ENCODE data around the gene HOXA3. TPM values are rescaled to one million over a fixed set of nuclear protein-coding genes. Genes with fewer than 3 reads are reported as not detected.

Gene HOXA3
- total RNA-seq, 4 donors from 2014 or later = 6.4 to 22.6 (median 10.3) TPM

DNA sequence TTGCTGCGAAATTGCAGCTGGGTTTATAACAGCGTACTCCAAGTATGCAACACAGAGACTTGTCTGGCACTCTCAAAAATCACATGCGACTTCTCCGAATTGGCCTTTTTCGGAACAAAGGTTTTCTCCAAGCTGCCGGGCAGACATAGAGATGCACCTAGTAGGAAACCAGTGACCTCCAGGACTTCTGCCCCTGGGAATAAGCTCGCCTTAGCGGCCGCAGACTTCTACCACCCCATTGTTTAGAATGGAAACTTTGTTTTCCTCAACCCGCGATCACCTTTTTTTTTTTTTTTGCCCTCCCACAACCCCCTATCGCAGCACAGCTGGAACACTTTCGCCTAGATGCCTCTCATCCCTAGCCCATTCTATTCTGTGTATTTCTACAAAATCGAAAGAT, 26.6 kb upstream of the HOXA3 start:
- Histone ChIP-seq H3K27ac (no peak overlapping the region), H3K27me3 (peaks cover 100% of the 10 kb centered on the region), H3K4me1 (peaks cover 0 to 31% (median 7%) of the 10 kb centered on the region in 3 donors), H3K4me3 (no peak overlapping the region), H3K36me3 (no peaks in the 10 kb centered on the region), H3K9me3 (no peaks in the 10 kb centered on the region)
- WGBS, 2 donors (ENCODE audit: low coverage in 1 of 2) = 45 to 79% methylated on average over 3 to 14 of the region's 14 CpGs
- no peak for TF ChIP-seq POLR2AphosphoS5 (IDR thresholded peaks at IDR 0.05)
- TF ChIP-seq, protein P1, sequence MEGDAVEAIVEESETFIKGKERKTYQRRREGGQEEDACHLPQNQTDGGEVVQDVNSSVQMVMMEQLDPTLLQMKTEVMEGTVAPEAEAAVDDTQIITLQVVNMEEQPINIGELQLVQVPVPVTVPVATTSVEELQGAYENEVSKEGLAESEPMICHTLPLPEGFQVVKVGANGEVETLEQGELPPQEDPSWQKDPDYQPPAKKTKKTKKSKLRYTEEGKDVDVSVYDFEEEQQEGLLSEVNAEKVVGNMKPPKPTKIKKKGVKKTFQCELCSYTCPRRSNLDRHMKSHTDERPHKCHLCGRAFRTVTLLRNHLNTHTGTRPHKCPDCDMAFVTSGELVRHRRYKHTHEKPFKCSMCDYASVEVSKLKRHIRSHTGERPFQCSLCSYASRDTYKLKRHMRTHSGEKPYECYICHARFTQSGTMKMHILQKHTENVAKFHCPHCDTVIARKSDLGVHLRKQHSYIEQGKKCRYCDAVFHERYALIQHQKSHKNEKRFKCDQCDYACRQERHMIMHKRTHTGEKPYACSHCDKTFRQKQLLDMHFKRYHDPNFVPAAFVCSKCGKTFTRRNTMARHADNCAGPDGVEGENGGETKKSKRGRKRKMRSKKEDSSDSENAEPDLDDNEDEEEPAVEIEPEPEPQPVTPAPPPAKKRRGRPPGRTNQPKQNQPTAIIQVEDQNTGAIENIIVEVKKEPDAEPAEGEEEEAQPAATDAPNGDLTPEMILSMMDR (IDR thresholded peaks at IDR 0.05) = no peak
- TF ChIP-seq EP300 (IDR thresholded peaks at IDR 0.05) = no peak
- TF ChIP-seq POLR2A (IDR thresholded peaks at IDR 0.05) = no peak
- no peak for ATAC-seq

DNA sequence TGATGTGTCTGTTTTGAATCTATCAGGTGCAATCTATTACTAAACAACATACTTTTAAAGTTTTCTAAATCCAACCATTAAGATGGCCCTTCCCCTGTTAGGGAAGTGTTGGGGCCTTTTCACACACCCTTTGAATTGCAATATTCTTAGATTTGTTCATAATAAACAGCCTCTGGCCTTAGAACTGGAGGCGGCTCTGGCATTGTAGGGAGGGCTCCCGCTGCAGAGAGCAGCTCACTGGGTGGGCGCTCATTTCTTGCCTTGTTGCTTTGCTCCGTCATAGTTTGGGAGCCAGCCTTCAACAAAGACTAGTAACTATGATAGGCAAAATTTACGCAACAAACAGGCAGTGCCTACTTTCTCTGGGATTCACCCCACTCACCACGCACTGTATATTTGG, 26.0 kb upstream of the HOXA3 start:
- peaks cover 0 to 31% (median 11%) of the 10 kb centered on the region in 3 donors for H3K4me1 ChIP-seq
- TF ChIP-seq, protein P1 (IDR thresholded peaks at IDR 0.05) = no peak
- TF ChIP-seq POLR2A (IDR thresholded peaks at IDR 0.05) (no peak), EP300 (IDR thresholded peaks at IDR 0.05) (no peak), POLR2AphosphoS5 (IDR thresholded peaks at IDR 0.05) (no peak)
- H3K27ac ChIP-seq = no peak overlapping the region
- no peaks in the 10 kb centered on the region for H3K9me3 ChIP-seq
- peaks cover 100% of the 10 kb centered on the region for H3K27me3 ChIP-seq
- WGBS, 2 donors (ENCODE audit: low coverage in 1 of 2) = 76 to 100% methylated on average over 1 to 3 of the region's 6 CpGs
- no peaks in the 10 kb centered on the region for H3K36me3 ChIP-seq
- ATAC-seq = no peak
- H3K4me3 ChIP-seq = no peak overlapping the region

DNA sequence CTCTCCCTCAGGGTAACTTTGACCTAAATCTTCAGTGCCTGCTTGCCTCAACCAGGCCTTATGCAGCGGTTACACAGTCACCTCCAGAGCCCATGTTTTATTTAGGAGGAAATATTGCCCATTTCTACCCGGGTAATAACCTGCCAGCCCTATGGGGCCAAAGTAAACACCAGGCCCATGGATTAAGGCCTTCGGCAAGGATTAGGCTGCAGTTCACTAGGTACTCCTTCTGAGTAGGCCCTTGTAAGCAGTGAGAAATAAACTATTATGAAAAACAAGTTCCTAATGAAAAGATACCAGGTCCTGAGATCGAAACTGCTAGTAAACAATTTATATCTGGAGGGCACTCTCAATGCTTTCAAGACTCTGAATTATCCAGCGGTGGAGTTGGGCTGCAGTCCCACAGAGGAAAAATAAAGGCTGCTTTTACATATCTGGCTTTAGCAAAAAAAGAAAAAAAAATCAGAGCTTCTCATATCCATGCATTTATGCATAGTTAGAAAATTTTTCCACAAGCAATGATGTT, 25.5 kb upstream of the HOXA3 start:
- no peak for TF ChIP-seq EP300 (IDR thresholded peaks at IDR 0.05)
- TF ChIP-seq POLR2AphosphoS5 (IDR thresholded peaks at IDR 0.05) = no peak
- TF ChIP-seq, protein P1 (IDR thresholded peaks at IDR 0.05) = no peak
- TF ChIP-seq POLR2A (IDR thresholded peaks at IDR 0.05) = no peak
- H3K36me3 ChIP-seq = no peaks in the 10 kb centered on the region
- WGBS, 2 donors (ENCODE audit: low coverage in 1 of 2) = 92 to 100% methylated on average over 4 to 5 of the region's 5 CpGs
- ATAC-seq = no peak
- peaks cover 100% of the 10 kb centered on the region for H3K27me3 ChIP-seq
- H3K4me1 ChIP-seq = peaks cover 0 to 31% (median 16%) of the 10 kb centered on the region in 3 donors
- H3K4me3 ChIP-seq = no peak overlapping the region
- no peak overlapping the region for H3K27ac ChIP-seq
- H3K9me3 ChIP-seq = no peaks in the 10 kb centered on the region

DNA sequence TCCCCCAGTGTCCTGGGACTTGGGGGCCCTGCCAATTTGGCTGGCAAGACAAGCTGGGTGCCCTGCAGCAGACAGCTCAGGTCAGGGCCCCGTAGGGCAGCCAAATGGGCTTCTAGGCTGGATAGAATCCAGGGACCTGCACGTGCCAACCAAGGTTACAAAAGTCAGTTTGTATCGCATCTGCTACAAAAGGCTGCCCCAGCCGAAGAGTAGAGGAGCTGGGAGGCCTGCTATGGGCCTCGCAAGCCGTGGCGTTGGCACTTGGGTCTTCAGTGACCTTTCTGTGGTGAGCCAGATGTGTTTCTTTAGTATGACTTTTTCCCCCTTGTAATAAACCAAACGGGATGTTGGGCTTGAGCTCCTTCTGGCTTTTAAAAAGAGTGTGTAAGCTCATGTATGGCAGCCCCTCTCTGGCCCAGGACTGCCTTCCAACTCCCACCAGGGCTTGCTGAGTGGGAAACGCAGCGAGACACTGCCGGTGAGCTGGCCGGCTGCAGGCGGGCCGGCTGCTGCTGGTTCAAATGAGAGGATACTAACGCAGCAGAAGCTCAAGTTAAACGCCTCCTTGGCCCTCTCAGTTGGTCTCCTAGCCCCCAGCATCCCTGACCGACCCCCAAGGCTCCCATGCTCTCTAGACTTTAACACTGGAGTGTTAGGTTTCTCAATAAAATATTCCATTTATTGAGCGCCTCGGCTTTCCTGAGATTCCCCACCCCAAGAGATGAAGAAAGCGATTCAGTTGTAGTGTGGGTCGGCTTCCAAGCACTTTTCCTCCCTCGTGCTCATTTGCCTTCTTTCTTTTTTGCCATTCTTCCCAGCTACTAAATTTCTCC, 24.8 kb upstream of the HOXA3 start:
- no peak overlapping the region for H3K27ac ChIP-seq
- WGBS, 2 donors (ENCODE audit: low coverage in 1 of 2) = 82 to 85% methylated on average over 10 to 15 of the region's 22 CpGs
- no peak for TF ChIP-seq POLR2AphosphoS5 (IDR thresholded peaks at IDR 0.05)
- TF ChIP-seq, protein P1 (IDR thresholded peaks at IDR 0.05) = no peak
- TF ChIP-seq EP300 (IDR thresholded peaks at IDR 0.05) = no peak
- TF ChIP-seq POLR2A (IDR thresholded peaks at IDR 0.05) = no peak
- H3K9me3 ChIP-seq = no peaks in the 10 kb centered on the region
- peaks cover 100% of the 10 kb centered on the region for H3K27me3 ChIP-seq
- no peak for ATAC-seq
- H3K4me1 ChIP-seq = peaks cover 0 to 36% (median 18%) of the 10 kb centered on the region in 3 donors
- H3K36me3 ChIP-seq = no peaks in the 10 kb centered on the region
- no peak overlapping the region for H3K4me3 ChIP-seq

DNA sequence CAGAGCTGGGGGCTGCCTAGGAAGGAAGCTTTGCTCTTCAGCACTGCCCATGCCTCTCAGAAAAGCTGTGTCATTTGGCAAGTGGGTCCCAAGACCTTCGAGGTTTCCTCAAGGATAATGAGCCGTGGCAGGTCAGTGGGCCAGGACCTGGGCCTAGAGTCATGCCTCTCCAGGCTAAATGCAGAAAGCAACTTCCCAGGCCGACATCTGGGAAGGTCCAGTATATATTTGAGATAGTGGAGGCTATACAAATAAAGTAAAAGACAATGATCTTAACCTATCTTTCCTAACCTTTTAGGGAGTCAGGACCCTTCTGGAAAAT, 24.1 kb upstream of the HOXA3 start:
- TF ChIP-seq EP300 (IDR thresholded peaks at IDR 0.05) = no peak
- TF ChIP-seq POLR2AphosphoS5 (IDR thresholded peaks at IDR 0.05) = no peak
- TF ChIP-seq, protein P1 (IDR thresholded peaks at IDR 0.05) = no peak
- TF ChIP-seq POLR2A (IDR thresholded peaks at IDR 0.05) = no peak
- WGBS, 2 donors (ENCODE audit: low coverage in 1 of 2) = 80 to 100% methylated on average over 1 of the region's 3 CpGs
- Histone ChIP-seq H3K9me3 (no peaks in the 10 kb centered on the region), H3K27me3 (peaks cover 100% of the 10 kb centered on the region), H3K4me3 (no peak overlapping the region), H3K4me1 (peaks cover 0 to 36% (median 18%) of the 10 kb centered on the region in 3 donors), H3K27ac (no peak overlapping the region), H3K36me3 (no peaks in the 10 kb centered on the region)
- no peak for ATAC-seq

All from gastroesophageal sphincter (tissue), 4 donors.